Mesenchymal stem cell (in vitro differentiated cells and primary cell): ENCODE results near the gene NUDC.

ENCODE experiments used
- DNase-seq: peaks from one replicate; pipeline ENCODE4 v3.0.0-alpha.2; 2013
- H2AFZ ChIP-seq: one replicate; pipeline ENCODE4 v1.6.1; 2013; ENCODE audit warnings: low read depth, mild to moderate bottlenecking, control low read depth, inconsistent platforms, low read length, moderate library complexity
- H2AK5ac ChIP-seq: 2 replicates; pipeline ENCODE4 v1.6.1; 2013; ENCODE audit warnings: low read length, moderate library complexity, mild to moderate bottlenecking, inconsistent platforms; ENCODE audit not compliant: severe bottlenecking
- H2BK120ac ChIP-seq: one replicate; pipeline ENCODE4 v1.6.1; 2013; ENCODE audit warnings: low read depth, mild to moderate bottlenecking, inconsistent platforms, low read length, moderate library complexity
- H2BK12ac ChIP-seq, 2 experiments: one replicate each; pipeline ENCODE4 v1.6.1; 2013; ENCODE audit warnings: inconsistent platforms in 2 of 2, low read length in 2 of 2, mild to moderate bottlenecking in 2 of 2, moderate library complexity in 2 of 2, control low read depth in 1 of 2
- H2BK15ac ChIP-seq: one replicate; pipeline ENCODE4 v1.6.1; 2013; ENCODE audit warnings: mild to moderate bottlenecking, low read depth, inconsistent platforms; ENCODE audit not compliant: poor library complexity, severe bottlenecking
- H2BK5ac ChIP-seq: 2 replicates; pipeline ENCODE4 v1.6.1; 2013; ENCODE audit warnings: low read depth, mild to moderate bottlenecking, low read length, control low read depth, inconsistent platforms; ENCODE audit not compliant: poor library complexity, severe bottlenecking
- H3K14ac ChIP-seq, 2 experiments: one replicate each; pipeline ENCODE4 v1.6.1; 2013; ENCODE audit warnings: inconsistent platforms in 2 of 2, low read length in 2 of 2, control low read depth in 1 of 2, mild to moderate bottlenecking in 1 of 2, moderate library complexity in 1 of 2
- H3K18ac ChIP-seq, 2 experiments: one replicate each; pipeline ENCODE4 v1.6.1; 2013; ENCODE audit warnings: inconsistent platforms in 2 of 2, low read length in 2 of 2, control low read depth in 1 of 2, low read depth in 1 of 2, mild to moderate bottlenecking in 1 of 2
- H3K23ac ChIP-seq, 2 experiments: one replicate each; pipeline ENCODE4 v1.6.1; 2013; ENCODE audit warnings: inconsistent platforms in 2 of 2, low read length in 2 of 2, mild to moderate bottlenecking in 2 of 2, moderate library complexity in 2 of 2, control low read depth in 1 of 2
- H3K27ac ChIP-seq: 2 replicates; pipeline ENCODE4 v1.5.1; 2013; ENCODE audit warnings: mild to moderate bottlenecking, moderate library complexity, low read length, control low read depth, inconsistent platforms; ENCODE audit not compliant: poor library complexity, severe bottlenecking
- H3K27me3 ChIP-seq, 2 experiments: 2 replicates each; pipeline versions ENCODE4 v1.6.1 to v1.7.0; 2013; ENCODE audit warnings: low read length in 2 of 2, mild to moderate bottlenecking in 2 of 2, moderate library complexity in 2 of 2, control low read depth in 1 of 2, inconsistent platforms in 1 of 2; ENCODE audit not compliant: control insufficient read depth in 1 of 2, insufficient read depth in 1 of 2
- H3K36me3 ChIP-seq, 2 experiments: 2 replicates each; pipeline versions ENCODE4 v1.6.1 to v1.7.0; 2013; ENCODE audit warnings: low read length in 2 of 2, control low read depth in 1 of 2, inconsistent platforms in 1 of 2, low read depth in 1 of 2, mild to moderate bottlenecking in 1 of 2; ENCODE audit not compliant: insufficient read depth in 2 of 2, control insufficient read depth in 1 of 2
- H3K4ac ChIP-seq, 2 experiments: one replicate each; pipeline ENCODE4 v1.6.1; 2013; ENCODE audit warnings: inconsistent platforms in 2 of 2, low read length in 2 of 2, mild to moderate bottlenecking in 2 of 2, moderate library complexity in 2 of 2, control low read depth in 1 of 2, low read depth in 1 of 2
- H3K4me1 ChIP-seq: 2 replicates; pipeline ENCODE4 v1.6.1; 2013; ENCODE audit warnings: low read depth, low read length, control low read depth; ENCODE audit not compliant: control insufficient read depth, insufficient read depth
- H3K4me2 ChIP-seq: 2 replicates; pipeline ENCODE4 v1.6.1; 2013; ENCODE audit warnings: low read length, mild to moderate bottlenecking, inconsistent platforms; ENCODE audit not compliant: poor library complexity, severe bottlenecking
- H3K4me3 ChIP-seq, 2 experiments: 2 replicates each; pipeline versions ENCODE4 v1.5.1 to v1.7.0; 2013; ENCODE audit warnings: low read length in 2 of 2, mild to moderate bottlenecking in 2 of 2, control low read depth in 1 of 2, low read depth in 1 of 2; ENCODE audit not compliant: insufficient read depth in 1 of 2
- H3K79me1 ChIP-seq: replicated peaks from 2 replicates; pipeline ENCODE4 v1.6.1; 2013; ENCODE audit warnings: mild to moderate bottlenecking, control low read depth, low read length, inconsistent platforms; ENCODE audit not compliant: poor library complexity, severe bottlenecking
- H3K9ac ChIP-seq: 2 replicates; pipeline ENCODE4 v1.7.0; 2013; ENCODE audit warnings: mild to moderate bottlenecking, low read length, moderate library complexity
- H3K9me3 ChIP-seq: 2 replicates; pipeline ENCODE4 v1.7.0; 2013; ENCODE audit warnings: mild to moderate bottlenecking, low read length; ENCODE audit not compliant: control insufficient read depth
- H4K8ac ChIP-seq: one replicate; pipeline ENCODE4 v1.6.1; 2013; ENCODE audit warnings: inconsistent platforms, mild to moderate bottlenecking, low read length, moderate library complexity
- H4K91ac ChIP-seq: one replicate; pipeline ENCODE4 v1.6.1; 2013; ENCODE audit warnings: mild to moderate bottlenecking, low read length, inconsistent platforms
- WGBS: methylation state at CpG from one replicate; pipeline ENCODE4 v1.1.7; 2013; ENCODE audit warnings: mixed read lengths; 5-methylcytosine and 5-hydroxymethylcytosine counted together

Gene NUDC

GRCh38 chr1:26911399-26912146 lies 10.0 kb upstream of the NUDC start:
- Histone ChIP-seq H3K14ac (no peak overlapping the region), H3K4ac (no peak overlapping the region), H2BK120ac (no peak overlapping the region), H4K8ac (no peak overlapping the region), H3K23ac (no peak overlapping the region), H4K91ac (no peak overlapping the region), H2AFZ (no peak overlapping the region), H3K4me3 (no peak overlapping the region), H3K4me1 (peaks cover 12% of the 10 kb centered on the region), H3K4me2 (no peak overlapping the region), H2BK5ac (no peak overlapping the region), H2BK15ac (no peak overlapping the region), H3K36me3 (peaks cover 0 to 4% of the 10 kb centered on the region in 2 experiments), H3K18ac (no peak overlapping the region), H3K27me3 (no peaks in the 10 kb centered on the region), H3K9ac (no peak overlapping the region), H3K79me1 (no peaks in the 10 kb centered on the region), H3K27ac (no peak overlapping the region), H3K9me3 (no peaks in the 10 kb centered on the region), H2AK5ac (peak overlapping the region; percentile 14), H2BK12ac (no peak overlapping the region)
- no peak for DNase-seq
- 90% methylated on average over 7 of the region's 8 CpGs for WGBS

GRCh38 chr1:26912147-26912490 lies 9.4 kb upstream of the NUDC start:
- Histone ChIP-seq H2BK12ac (no peak overlapping the region), H3K36me3 (peaks cover 0 to 4% of the 10 kb centered on the region in 2 experiments), H3K4me3 (no peak overlapping the region), H3K4ac (no peak overlapping the region), H4K8ac (no peak overlapping the region), H3K18ac (no peak overlapping the region), H3K9me3 (no peaks in the 10 kb centered on the region), H3K27ac (no peak overlapping the region), H3K4me1 (peaks cover 12% of the 10 kb centered on the region), H2AK5ac (no peak overlapping the region), H2BK120ac (no peak overlapping the region), H2BK5ac (no peak overlapping the region), H3K9ac (no peak overlapping the region), H3K27me3 (no peaks in the 10 kb centered on the region), H2BK15ac (no peak overlapping the region), H4K91ac (no peak overlapping the region), H2AFZ (no peak overlapping the region), H3K14ac (no peak overlapping the region), H3K79me1 (no peaks in the 10 kb centered on the region), H3K4me2 (no peak overlapping the region), H3K23ac (no peak overlapping the region)
- no CpG with 5 or more reads among the region's 2 CpGs for WGBS
- no peak for DNase-seq

GRCh38 chr1:26913389-26913753 lies 8.2 kb upstream of the NUDC start:
- no peak overlapping the region for H3K14ac ChIP-seq
- H4K91ac ChIP-seq, result no peak overlapping the region
- H2AFZ ChIP-seq, result no peak overlapping the region
- no peaks in the 10 kb centered on the region for H3K79me1 ChIP-seq
- H3K4ac ChIP-seq, result no peak overlapping the region
- no peak overlapping the region for H2BK12ac ChIP-seq
- no peak overlapping the region for H2BK120ac ChIP-seq
- H4K8ac ChIP-seq, result no peak overlapping the region
- no peak overlapping the region for H2BK15ac ChIP-seq
- H3K9me3 ChIP-seq, result no peaks in the 10 kb centered on the region
- no peak overlapping the region for H3K23ac ChIP-seq
- no peak overlapping the region for H3K4me2 ChIP-seq
- no peak overlapping the region for H2AK5ac ChIP-seq
- no peak overlapping the region for H3K4me3 ChIP-seq
- H3K36me3 ChIP-seq, result peaks cover 0 to 4% of the 10 kb centered on the region in 2 experiments
- H2BK5ac ChIP-seq, result no peak overlapping the region
- no peak overlapping the region for H3K18ac ChIP-seq
- no peak overlapping the region for H3K9ac ChIP-seq
- H3K27me3 ChIP-seq, result no peaks in the 10 kb centered on the region
- 88% methylated on average over 5 of the region's 5 CpGs for WGBS
- H3K27ac ChIP-seq, result no peak overlapping the region
- H3K4me1 ChIP-seq, result peaks cover 9% of the 10 kb centered on the region
- no peak for DNase-seq

- no peak within 1 kb of the TSS for H2BK12ac ChIP-seq
- no peak within 1 kb of the TSS for H4K91ac ChIP-seq
- peaks cover 9% of the 10 kb centered on the region for H3K4me1 ChIP-seq
- no peaks in the 10 kb centered on the region for H3K79me1 ChIP-seq
- no peak within 1 kb of the TSS for H3K27ac ChIP-seq
- no peak within 1 kb of the TSS for H2AFZ ChIP-seq
- peaks cover 0 to 4% of the 10 kb centered on the region in 2 experiments for H3K36me3 ChIP-seq
- H2AK5ac ChIP-seq, result no peak within 1 kb of the TSS
- H3K9ac ChIP-seq, result no peak within 1 kb of the TSS
- no peak within 1 kb of the TSS for H2BK120ac ChIP-seq
- H3K18ac ChIP-seq, result no peak within 1 kb of the TSS
- no peak within 1 kb of the TSS for H3K4me2 ChIP-seq
- DNase-seq, result no peak
- H3K4me3 ChIP-seq, result no peak within 1 kb of the TSS
- no peak within 1 kb of the TSS for H3K4ac ChIP-seq
- no peak within 1 kb of the TSS for H3K14ac ChIP-seq
- H3K23ac ChIP-seq, result no peak within 1 kb of the TSS
- H2BK5ac ChIP-seq, result no peak within 1 kb of the TSS
- H4K8ac ChIP-seq, result no peak within 1 kb of the TSS
- H3K9me3 ChIP-seq, result no peaks in the 10 kb centered on the region
- no peaks in the 10 kb centered on the region for H3K27me3 ChIP-seq
- H2BK15ac ChIP-seq, result no peak within 1 kb of the TSS
- 92% methylated on average over 16 of the region's 16 CpGs for WGBS
These were observed 7.6 kb upstream of the NUDC start, which contains the start of gene NR0B2 for GRCh38 chr1:26913754-26914619. TSS of gene NR0B2 (minus strand) at chr1:26913975. CDS start at chr1:26913940, 35 bp downstream.
